RWPE1 (cell line): ENCODE data around the gene NKX6-2.
"Not testable (repeated sequence)": the region's sequence is repeated elsewhere in the genome, so short reads cannot be mapped to it uniquely, and the experiment has no call there.

ENCODE experiments used
- CTCF ChIA-PET: fragments of 350-600 bp; sonication (Branson Sonifier 250); formaldehyde crosslinking; extraction: SDS; loops from one replicate; lab custom pipeline; 2021; lab: Yijun Ruan, JAX
- POLR2A ChIA-PET: fragments of 400-600 bp; formaldehyde crosslinking; extraction: SDS; loops from one replicate; lab custom pipeline; 2020; ENCODE audit warnings: antibody characterized with exemption; ENCODE audit not compliant: low non-redundant PET; lab: Yijun Ruan, JAX
- DNase-seq: peaks from one replicate; pipeline ENCODE4 v3.0.0; 2012; ENCODE audit warnings: low spot score
- H3K27ac ChIP-seq: fragments of 450-650 bp; 2 replicates; pipeline ENCODE4 v1.5.1; 2017
- CTCF ChIP-seq: fragments of 450-650 bp; conservative IDR thresholded peaks from 2 replicates; pipeline ENCODE4 v1.5.1; 2017; ENCODE audit warnings: low read depth, mild to moderate bottlenecking

NKX6-2 gene

GRCh38 chr10:132774902-132775863 is 10.8 kb downstream of the NKX6-2 start:
- DNase-seq, result no peak
- POLR2A ChIA-PET, result interaction anchor here (0.6 kb wide), 1 partner anchor 867 kb away, joined by 6 read pairs; no protein-coding TSS in a partner anchor
- CTCF ChIA-PET, result interaction anchor here (0.6 kb wide), 2 partner anchors 516 to 989 kb away, joined by 3 to 4 read pairs; no protein-coding TSS in a partner anchor
- no peak for TF ChIP-seq CTCF
- no peak overlapping the region for H3K27ac ChIP-seq

- ChIA-PET POLR2A (no interaction called here), CTCF (interaction anchor here (0.6 kb wide), 1 partner anchor 516 kb away, joined by 4 read pairs; no protein-coding TSS in a partner anchor)
- DNase-seq, result no peak
- TF ChIP-seq CTCF, result no peak
- H3K27ac ChIP-seq, result no peak overlapping the region
These were observed 11.6 kb downstream of the NKX6-2 start for GRCh38 chr10:132774181-132774901.

GRCh38 chr10:132772816-132773215 is 13.1 kb downstream of the NKX6-2 start:
- POLR2A ChIA-PET, H3K27ac ChIP-seq, CTCF ChIA-PET, DNase-seq: not testable (repeated sequence)

- POLR2A ChIA-PET, result no interaction called here
- CTCF ChIA-PET, result no interaction called here
- TF ChIP-seq CTCF, result no peak
These were observed 15.6 kb downstream of the NKX6-2 start for GRCh38 chr10:132770061-132771021.

GRCh38 chr10:132768346-132769248 is 17.4 kb downstream of the NKX6-2 start:
- DNase-seq, result no peak
- POLR2A ChIA-PET, result no interaction called here
- CTCF ChIA-PET, result interaction anchor here (1.0 kb wide), 1 partner anchor 15 kb away, joined by 3 read pairs; no protein-coding TSS in a partner anchor
- no peak overlapping the region for H3K27ac ChIP-seq
- TF ChIP-seq CTCF, result no peak

More at GRCh38 chr10:132770061-132771021, 15.6 kb downstream of the NKX6-2 start:
- no peak for DNase-seq
- H3K27ac ChIP-seq, result no peak overlapping the region

GRCh38 chr10:132766291-132766690 is 19.7 kb downstream of the NKX6-2 start:
- ChIA-PET CTCF (no interaction called here), POLR2A (no interaction called here)
- no peak for TF ChIP-seq CTCF
- no peak for DNase-seq
- no peak overlapping the region for H3K27ac ChIP-seq
